ENCODE measurements around the gene HAPLN3.

Gene HAPLN3

GRCh38 chr15:88909956-88910831 lies 14.8 kb upstream of the HAPLN3 start:
- ChIA-PET POLR2A (no interaction called here), CTCF (interaction anchor here (1.3 kb wide), 1 partner anchor 9 kb away, joined by 3 read pairs; no protein-coding TSS in a partner anchor)
- TF ChIP-seq CTCF (IDR thresholded peaks at IDR 0.05; ENCODE audit: control extremely low read depth, extremely low read depth, low read depth, missing control alignments): no peak
- peak; percentile 6 for DNase-seq (ENCODE audit: extremely low spot score)

GRCh38 chr15:88908697-88909621 lies 13.6 kb upstream of the HAPLN3 start:
- CTCF ChIA-PET: interaction anchor here (1.5 to 1.9 kb wide), 2 partner anchors 9 to 269 kb away, joined by 4 read pairs; no protein-coding TSS in a partner anchor
- POLR2A ChIA-PET: no interaction called here
- no peak for TF ChIP-seq CTCF (IDR thresholded peaks at IDR 0.05; ENCODE audit: control extremely low read depth, extremely low read depth, low read depth, missing control alignments)
- DNase-seq (ENCODE audit: extremely low spot score): peak; percentile 6

- ChIA-PET POLR2A (no interaction called here), CTCF (interaction anchor here (1.5 to 1.9 kb wide), 2 partner anchors 8 to 270 kb away, joined by 4 read pairs; no protein-coding TSS in a partner anchor)
- peak; percentile 5 for DNase-seq (ENCODE audit: extremely low spot score)
- no peak for TF ChIP-seq CTCF (IDR thresholded peaks at IDR 0.05; ENCODE audit: control extremely low read depth, extremely low read depth, low read depth, missing control alignments)
These were observed 12.8 kb upstream of the HAPLN3 start for GRCh38 chr15:88908123-88908522.

- TF ChIP-seq CTCF (IDR thresholded peaks at IDR 0.05; ENCODE audit: control extremely low read depth, extremely low read depth, low read depth, missing control alignments): no peak
- CTCF ChIA-PET: no interaction called here
- no peak for DNase-seq (ENCODE audit: extremely low spot score)
- POLR2A ChIA-PET: no interaction called here
These were observed 11.8 kb upstream of the HAPLN3 start for GRCh38 chr15:88907111-88907510.

- POLR2A ChIA-PET: no interaction called here
- DNase-seq (ENCODE audit: extremely low spot score): no peak
- no peak for TF ChIP-seq CTCF (IDR thresholded peaks at IDR 0.05; ENCODE audit: control extremely low read depth, extremely low read depth, low read depth, missing control alignments)
- CTCF ChIA-PET: interaction anchor here (1.6 to 3.6 kb wide), 5 partner anchors 8 to 271 kb away, joined by 5 to 28 read pairs (median 16); partner anchors contain the start of genes HAPLN3 and MFGE8
These were observed 11.2 kb upstream of the HAPLN3 start for GRCh38 chr15:88906551-88906950.

- no peak for DNase-seq (ENCODE audit: extremely low spot score)
- ChIA-PET CTCF (interaction anchor here (1.1 to 3.6 kb wide), 13 partner anchors 9 to 272 kb away, joined by 5 to 29 read pairs (median 10); partner anchors contain the start of genes HAPLN3 and MFGE8), POLR2A (no interaction called here)
- no peak for TF ChIP-seq CTCF (IDR thresholded peaks at IDR 0.05; ENCODE audit: control extremely low read depth, extremely low read depth, low read depth, missing control alignments)
These were observed 10.8 kb upstream of the HAPLN3 start for GRCh38 chr15:88906130-88906529.
